PC-3 (cell line): ENCODE measurements around the gene PRSS56. TPM values are rescaled to one million over a fixed set of nuclear protein-coding genes. Genes with fewer than 3 reads are reported as not detected.
A peak's percentile ranks its signal among the peaks of the same experiment; 100 is the strongest.

Experiments used
- ATAC-seq: fragments of 200-7000 bp; cut with Tn5 transposase; 2 replicates; pipeline ENCODE4 v1.9.1; 2020; ENCODE audit warnings: mild to moderate bottlenecking, moderate library complexity
- BruUV-seq: library from RNA; stranded (reverse); fragments of 400-500 nt; replicated peaks from 2 replicates; lab custom pipeline; 2021; lab: Mats Ljungman, UMichigan
- CTCF ChIA-PET: fragments of 300-600 bp; sonication (Branson Sonifier 250); formaldehyde crosslinking; loops from one replicate; lab custom pipeline; 2022; ENCODE audit warnings: antibody characterized with exemption; lab: Charles Lee
- POLR2A ChIA-PET: fragments of 300-600 bp; sonication (Branson Sonifier 250); formaldehyde crosslinking; loops from one replicate; lab custom pipeline; 2022; ENCODE audit warnings: antibody characterized with exemption; ENCODE audit not compliant: unreplicated experiment; lab: Charles Lee
- DNase-seq: peaks from one replicate; pipeline ENCODE4 v3.0.0-alpha.2; 2015
- H2AFZ ChIP-seq: fragments of 300-600 bp; sonication (generic); 2 replicates; pipeline ENCODE4 v1.6.0; 2016; ENCODE audit warnings: antibody characterized with exemption, low read length
- H3F3A ChIP-seq: fragments of 300-600 bp; sonication (generic); one replicate; pipeline ENCODE4 v1.6.0; 2017; ENCODE audit warnings: antibody characterized with exemption, low read length, control low read depth, mild to moderate bottlenecking; ENCODE audit not compliant: unreplicated experiment
- H3K27ac ChIP-seq: fragments of 300-600 bp; sonication (generic); 2 replicates; pipeline ENCODE4 v1.5.1; 2016; ENCODE audit warnings: mild to moderate bottlenecking, low read length
- H3K27me3 ChIP-seq: fragments of 300-600 bp; sonication (generic); 2 replicates; pipeline ENCODE4 v1.6.1; 2016; ENCODE audit warnings: low read length, mixed read lengths
- H3K36me3 ChIP-seq: fragments of 300-600 bp; sonication (generic); 2 replicates; pipeline ENCODE4 v1.6.1; 2016; ENCODE audit warnings: low read depth, mixed run types, low read length, mixed read lengths
- H3K4me1 ChIP-seq: fragments of 300-600 bp; sonication (generic); 2 replicates; pipeline ENCODE4 v1.5.1; 2016; ENCODE audit warnings: low read length; ENCODE audit not compliant: insufficient read depth
- H3K4me2 ChIP-seq: fragments of 300-600 bp; sonication (generic); 2 replicates; pipeline ENCODE4 v1.6.0; 2016; ENCODE audit warnings: low read length
- H3K4me3 ChIP-seq: fragments of 300-600 bp; sonication (generic); 2 replicates; pipeline ENCODE4 v1.5.1; 2016; ENCODE audit warnings: mild to moderate bottlenecking, low read length, mixed read lengths
- H3K79me2 ChIP-seq: fragments of 300-600 bp; sonication (generic); 2 replicates; pipeline ENCODE4 v1.6.1; 2017; ENCODE audit warnings: low read length, mixed read lengths
- H3K9ac ChIP-seq: fragments of 300-600 bp; sonication (generic); 2 replicates; pipeline ENCODE4 v1.6.0; 2016; ENCODE audit warnings: mild to moderate bottlenecking, low read length
- H3K9me2 ChIP-seq: fragments of 300-600 bp; sonication (generic); replicated peaks from 2 replicates; pipeline ENCODE4 v1.6.1; 2016; ENCODE audit warnings: mixed run types, low read length, mixed read lengths
- H3K9me3 ChIP-seq: fragments of 300-600 bp; sonication (generic); 2 replicates; pipeline ENCODE4 v1.6.1; 2016; ENCODE audit warnings: low read length, mixed read lengths
- H4K20me1 ChIP-seq: fragments of 300-600 bp; sonication (generic); 2 replicates; pipeline ENCODE4 v1.6.1; 2016; ENCODE audit warnings: low read length, mixed read lengths
- CTCF ChIP-seq: fragments of 300-600 bp; sonication (generic); conservative IDR thresholded peaks from 2 replicates; pipeline ENCODE4 v1.5.1; 2017; ENCODE audit warnings: antibody characterized with exemption, low read depth, mild to moderate bottlenecking, low read length
- EZH2 ChIP-seq: fragments of 300-600 bp; sonication (generic); IDR thresholded peaks from one replicate; pipeline ENCODE4 v1.6.1; 2017; ENCODE audit warnings: antibody characterized with exemption, mild to moderate bottlenecking, low read length; ENCODE audit not compliant: unreplicated experiment
- EZH2phosphoT487 ChIP-seq: fragments of 300-600 bp; sonication (generic); IDR thresholded peaks from 2 replicates; pipeline ENCODE4 v1.6.1; 2018; ENCODE audit warnings: mild to moderate bottlenecking, antibody characterized with exemption, low read length, borderline replicate concordance
- intact Hi-C: fragments of 100-400 bp; cut with micrococcal nuclease; formaldehyde crosslinking; loops from 2 replicates; pipeline ENCODE4 v1.9.0; 2023
- total RNA-seq: library from RNA; depleted of rRNA; stranded (reverse); fragments of >200 nt; gene quantifications from 2 replicates; pipeline ENCODE4 v1.2.3, GENCODE V29; 2014

PRSS56 gene
- total RNA-seq, 1 experiment from 2014 or later, result not detected

- TF ChIP-seq EZH2phosphoT487 (no peak), EZH2 (no peak), CTCF (no peak)
- Histone ChIP-seq H3K27ac (peak overlapping the region; percentile 19), H3K4me2 (no peak overlapping the region), H3K9me3 (no peaks in the 10 kb centered on the region), H3K9me2 (no peaks in the 10 kb centered on the region), H2AFZ (no peak overlapping the region), H3K27me3 (no peaks in the 10 kb centered on the region), H3K4me1 (peaks cover 14% of the 10 kb centered on the region), H3K36me3 (peaks cover 38% of the 10 kb centered on the region), H3K79me2 (no peaks in the 10 kb centered on the region), H3K4me3 (no peak overlapping the region), H4K20me1 (no peaks in the 10 kb centered on the region), H3F3A (no peaks in the 10 kb centered on the region), H3K9ac (no peak overlapping the region)
- ChIA-PET POLR2A (no interaction called here), CTCF (no interaction called here)
- intact Hi-C loops, result no loop called here
- no TSS peak for BruUV-seq
- ATAC-seq (no peak), DNase-seq (peak; percentile 38)
These were observed 43.4 kb downstream of the PRSS56 start for GRCh38 chr2:232563580-232563979.

DNA sequence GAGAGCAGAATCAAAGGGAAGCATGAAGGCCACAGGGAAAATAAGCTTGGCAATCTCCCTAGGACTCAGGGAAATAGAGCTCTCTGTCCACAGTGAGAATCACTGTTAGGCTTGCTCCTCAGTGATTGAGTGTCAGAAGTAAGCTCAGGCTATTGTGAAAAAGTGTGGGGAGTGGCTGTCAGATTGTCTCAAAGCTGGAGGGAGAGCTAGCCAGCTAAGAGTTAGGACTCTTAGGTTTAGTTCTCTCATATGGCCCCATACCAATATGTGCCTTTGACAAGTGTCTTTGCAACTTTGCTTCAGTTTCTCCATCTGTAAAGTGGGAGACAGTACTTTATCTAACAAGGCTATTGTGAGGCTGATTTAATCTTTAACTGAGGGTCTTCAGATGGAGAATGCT, 47.5 kb downstream of the PRSS56 start:
- peak overlapping the region; percentile 87 for H3K27ac ChIP-seq

More for the DNA sequence above, 47.5 kb downstream of the PRSS56 start:
- ChIA-PET POLR2A (interaction anchor here (0.7 to 0.9 kb wide), 2 partner anchors 17 to 25 kb away, joined by 3 to 7 read pairs; partner anchors contain the start of genes EIF4E2 and TIGD1), CTCF (interaction anchor here (0.7 kb wide), 1 partner anchor 40 kb away, joined by 3 read pairs; no protein-coding TSS in a partner anchor)
- Histone ChIP-seq H3K4me1 (peaks cover 16% of the 10 kb centered on the region), H3K27me3 (no peaks in the 10 kb centered on the region), H4K20me1 (no peaks in the 10 kb centered on the region), H2AFZ (no peak overlapping the region), H3K4me3 (no peak overlapping the region), H3K79me2 (no peaks in the 10 kb centered on the region), H3K36me3 (peaks cover 45% of the 10 kb centered on the region), H3F3A (no peaks in the 10 kb centered on the region), H3K9me3 (no peaks in the 10 kb centered on the region), H3K9me2 (no peaks in the 10 kb centered on the region), H3K4me2 (peak overlapping the region; percentile 46), H3K9ac (peak overlapping the region; percentile 43)
- ATAC-seq (peak; percentile 43), DNase-seq (no peak)
- intact Hi-C loops, result loop anchor here (1.0 to 2.0 kb wide), 2 partner anchors 21 to 26 kb away; no protein-coding TSS in a partner anchor
- TF ChIP-seq EZH2, result no peak
- TF ChIP-seq EZH2phosphoT487, result no peak
- TF ChIP-seq CTCF, result no peak
- no TSS peak for BruUV-seq
